Hematopoietic multipotent progenitor cell treated with erythropoietin and hydrocortisone succinate and interleukin-3 and kit ligand, for 4 days (in vitro differentiated cells): Measurements from ENCODE around the gene TOPORS.
"Not testable (repeated sequence)": the region's sequence is repeated elsewhere in the genome, so short reads cannot be mapped to it uniquely, and the experiment has no call there.

Experiments
- DNase-seq: peaks from one replicate; pipeline ENCODE4 v3.0.0-alpha.2; 2015

Gene TOPORS

GRCh38 chr9:32565967-32566366, 13.6 kb upstream of the TOPORS start:
- DNase-seq = peak; percentile 24

- DNase-seq = no peak
Measured at GRCh38 chr9:32558408-32558934, 6.1 kb upstream of the TOPORS start.

- DNase-seq = peak; percentile 60
Measured at GRCh38 chr9:32554591-32554990, 2.2 kb upstream of the TOPORS start.

- peak; percentile 98 for DNase-seq
Measured at GRCh38 chr9:32554107-32554506, 1.7 kb upstream of the TOPORS start.

- peak; percentile 70 for DNase-seq
Measured at GRCh38 chr9:32551276-32552051, 922 bp downstream of the TOPORS start.

GRCh38 chr9:32550562-32551275, 1.7 kb downstream of the TOPORS start:
- DNase-seq = peak; percentile 96

GRCh38 chr9:32550150-32550561, 2.2 kb downstream of the TOPORS start:
- peak; percentile 43 for DNase-seq

GRCh38 chr9:32548213-32548612, 4.2 kb downstream of the TOPORS start:
- not testable (repeated sequence) for DNase-seq

GRCh38 chr9:32545884-32546283, 6.5 kb downstream of the TOPORS start:
- DNase-seq = no peak

GRCh38 chr9:32543047-32543446, 9.3 kb downstream of the TOPORS start:
- DNase-seq = no peak

- no peak for DNase-seq
Measured at GRCh38 chr9:32533816-32534215, 18.6 kb downstream of the TOPORS start.

GRCh38 chr9:32533336-32533735, 19.1 kb downstream of the TOPORS start:
- peak; percentile 82 for DNase-seq

- DNase-seq = no peak
Measured at GRCh38 chr9:32526707-32527048, 25.7 kb downstream of the TOPORS start.

GRCh38 chr9:32526041-32526706, 26.2 kb downstream of the TOPORS start, which contains the start of gene RIGI:
TSS of gene RIGI (minus strand) at chr9:32526196. CDS start at chr9:32526166, 30 bp downstream.
- DNase-seq = peak; percentile 92

- no peak for DNase-seq
Measured at GRCh38 chr9:32525709-32526030, 26.7 kb downstream of the TOPORS start.

GRCh38 chr9:32524892-32525708, 27.3 kb downstream of the TOPORS start:
- peak; percentile 56 for DNase-seq

- not testable (repeated sequence) for DNase-seq
Measured at GRCh38 chr9:32524558-32524891, 27.9 kb downstream of the TOPORS start.

GRCh38 chr9:32523910-32524309, 28.5 kb downstream of the TOPORS start:
- DNase-seq = no peak

GRCh38 chr9:32518276-32518675, 34.1 kb downstream of the TOPORS start:
- DNase-seq = no peak

- no peak for DNase-seq
Measured at GRCh38 chr9:32516241-32516640, 36.1 kb downstream of the TOPORS start.

- no peak for DNase-seq
Measured at GRCh38 chr9:32508728-32509127, 43.7 kb downstream of the TOPORS start.

GRCh38 chr9:32503008-32503407, 49.4 kb downstream of the TOPORS start:
- DNase-seq = no peak

GRCh38 chr9:32502464-32502863, 49.9 kb downstream of the TOPORS start:
- DNase-seq = no peak
